Smooth muscle cell (in vitro differentiated cells): ENCODE data around the gene DRAM1. TPM values are rescaled to one million over a fixed set of nuclear protein-coding genes. Genes with fewer than 3 reads are reported as not detected.
A peak's percentile ranks its signal among the peaks of the same experiment; 100 is the strongest.
"Not testable (repeated sequence)": the region's sequence is repeated elsewhere in the genome, so short reads cannot be mapped to it uniquely, and the experiment has no call there.

ENCODE experiments used
- DNase-seq: peaks from one replicate; lab custom pipeline; 2025; ENCODE audit not compliant: unreplicated experiment; lab: John Stamatoyannopoulos, UW
- H2AFZ ChIP-seq: fragments of 200-600 bp; sonication (generic); 2 replicates; pipeline ENCODE4 v1.6.0; 2016; ENCODE audit warnings: antibody characterized with exemption, low read depth, mild to moderate bottlenecking
- H3F3A ChIP-seq: fragments of 200-600 bp; sonication (generic); 2 replicates; pipeline ENCODE4 v1.6.0; 2017; ENCODE audit warnings: antibody characterized with exemption, low read depth
- H3K27ac ChIP-seq: fragments of 200-600 bp; sonication (generic); 2 replicates; pipeline ENCODE4 v1.5.1; 2016; ENCODE audit warnings: low read depth, mild to moderate bottlenecking
- H3K27me3 ChIP-seq: fragments of 200-600 bp; sonication (generic); 2 replicates; pipeline ENCODE4 v1.6.1; 2016; ENCODE audit warnings: low read depth, mild to moderate bottlenecking
- H3K36me3 ChIP-seq: fragments of 200-600 bp; sonication (generic); 2 replicates; pipeline ENCODE4 v1.5.1; 2016; ENCODE audit warnings: low read depth
- H3K4me1 ChIP-seq: fragments of 200-600 bp; sonication (generic); 2 replicates; pipeline ENCODE4 v1.5.1; 2016; ENCODE audit warnings: low read depth
- H3K4me2 ChIP-seq: fragments of 200-600 bp; sonication (generic); 2 replicates; pipeline ENCODE4 v1.6.0; 2016; ENCODE audit warnings: mild to moderate bottlenecking
- H3K4me3 ChIP-seq: fragments of 200-600 bp; sonication (generic); 2 replicates; pipeline ENCODE4 v1.5.1; 2016; ENCODE audit warnings: mild to moderate bottlenecking
- H3K79me2 ChIP-seq: fragments of 200-600 bp; sonication (generic); 2 replicates; pipeline ENCODE4 v1.6.0; 2016; ENCODE audit warnings: low read depth, mild to moderate bottlenecking
- H3K9ac ChIP-seq: fragments of 200-600 bp; sonication (generic); 2 replicates; pipeline ENCODE4 v1.6.0; 2016; ENCODE audit warnings: low read depth
- H3K9me3 ChIP-seq: fragments of 200-600 bp; sonication (generic); replicated peaks from 2 replicates; pipeline ENCODE4 v1.5.1; 2016; ENCODE audit warnings: low read depth
- H4K20me1 ChIP-seq: fragments of 200-600 bp; sonication (generic); 2 replicates; pipeline ENCODE4 v1.6.0; 2016; ENCODE audit warnings: low read depth
- WGBS: methylation state at CpG from one replicate; pipeline ENCODE4 v1.1.7; 2016; ENCODE audit warnings: low lambda C conversion rate; 5-methylcytosine and 5-hydroxymethylcytosine counted together
- polyA plus RNA-seq: library from polyadenylated mRNA; unstranded; fragments of >200 nt; fragmentation: Nextera tagmentation; extraction: Ambion mirVana; gene quantifications from 2 replicates; pipeline ENCODE4 v1.2.1, GENCODE V29; 2016
- total RNA-seq: library from RNA; depleted of rRNA; stranded (reverse); fragments of >200 nt; gene quantifications from 2 replicates; pipeline ENCODE4 v1.2.3, GENCODE V29; 2014
- TF ChIP-seq, protein P1 (sequence below): fragments of 200-600 bp; sonication (generic); IDR thresholded peaks from 2 replicates; pipeline ENCODE4 v1.5.1; 2017; ENCODE audit warnings: borderline replicate concordance, mild to moderate bottlenecking, antibody characterized with exemption; ENCODE audit not compliant: insufficient read depth, poor library complexity, severe bottlenecking

DRAM1 gene
- total and polyA plus RNA-seq, 2 experiments from 2014 or later = 22.7 to 31.2 TPM

DNA sequence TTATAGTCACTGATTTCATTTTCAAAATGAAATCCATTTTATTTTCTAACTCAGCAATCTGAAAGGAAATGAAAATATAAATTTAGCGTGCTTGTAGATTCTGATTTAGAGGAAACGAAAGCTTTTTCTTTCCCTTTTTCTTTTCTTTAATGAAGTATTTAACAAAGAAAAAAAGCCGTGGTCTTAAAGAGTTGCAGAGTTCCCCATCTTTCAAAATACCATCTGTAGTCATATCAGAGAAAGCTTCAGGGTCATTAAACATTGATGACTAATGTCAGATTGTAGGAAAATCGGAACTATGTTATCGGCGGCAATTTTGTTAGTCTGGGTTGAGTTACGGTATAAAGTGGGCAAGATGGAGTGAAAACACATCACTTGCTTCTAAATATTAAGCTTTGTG is 32.3 kb downstream of the DRAM1 start:
- no peak for DNase-seq
- H3K36me3 ChIP-seq = no peaks in the 10 kb centered on the region

DNA sequence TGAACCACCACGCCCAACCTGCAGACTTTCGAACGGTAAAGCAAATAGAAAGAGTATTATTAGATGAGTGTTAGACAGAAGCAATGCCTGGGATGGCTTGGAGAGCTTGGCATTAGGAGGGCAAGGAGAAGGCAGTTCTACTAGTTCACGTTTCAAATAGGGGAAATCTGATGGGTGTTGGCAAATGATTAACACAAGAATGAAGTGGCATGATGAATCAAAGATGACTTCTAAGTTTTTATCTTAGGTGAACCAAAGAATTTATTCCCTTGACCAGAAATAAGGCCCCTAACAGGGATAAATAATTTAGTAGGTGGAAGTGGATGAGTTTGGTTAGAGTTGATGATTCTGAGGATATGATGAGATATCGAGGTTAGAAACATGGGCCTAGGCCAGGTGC is 38.5 kb downstream of the DRAM1 start:
- 77% methylated on average over 5 of the region's 5 CpGs for WGBS
- no peaks in the 10 kb centered on the region for H3K27me3 ChIP-seq
- no peak for DNase-seq
- no peak overlapping the region for H3K4me3 ChIP-seq
- no peaks in the 10 kb centered on the region for H3K9me3 ChIP-seq
- H3K9ac ChIP-seq = no peak overlapping the region
- H3K27ac ChIP-seq = no peak overlapping the region
- H3K36me3 ChIP-seq = no peaks in the 10 kb centered on the region
- no peaks in the 10 kb centered on the region for H3K79me2 ChIP-seq
- no peaks in the 10 kb centered on the region for H3F3A ChIP-seq
- no peaks in the 10 kb centered on the region for H3K4me1 ChIP-seq
- TF ChIP-seq, protein P1, sequence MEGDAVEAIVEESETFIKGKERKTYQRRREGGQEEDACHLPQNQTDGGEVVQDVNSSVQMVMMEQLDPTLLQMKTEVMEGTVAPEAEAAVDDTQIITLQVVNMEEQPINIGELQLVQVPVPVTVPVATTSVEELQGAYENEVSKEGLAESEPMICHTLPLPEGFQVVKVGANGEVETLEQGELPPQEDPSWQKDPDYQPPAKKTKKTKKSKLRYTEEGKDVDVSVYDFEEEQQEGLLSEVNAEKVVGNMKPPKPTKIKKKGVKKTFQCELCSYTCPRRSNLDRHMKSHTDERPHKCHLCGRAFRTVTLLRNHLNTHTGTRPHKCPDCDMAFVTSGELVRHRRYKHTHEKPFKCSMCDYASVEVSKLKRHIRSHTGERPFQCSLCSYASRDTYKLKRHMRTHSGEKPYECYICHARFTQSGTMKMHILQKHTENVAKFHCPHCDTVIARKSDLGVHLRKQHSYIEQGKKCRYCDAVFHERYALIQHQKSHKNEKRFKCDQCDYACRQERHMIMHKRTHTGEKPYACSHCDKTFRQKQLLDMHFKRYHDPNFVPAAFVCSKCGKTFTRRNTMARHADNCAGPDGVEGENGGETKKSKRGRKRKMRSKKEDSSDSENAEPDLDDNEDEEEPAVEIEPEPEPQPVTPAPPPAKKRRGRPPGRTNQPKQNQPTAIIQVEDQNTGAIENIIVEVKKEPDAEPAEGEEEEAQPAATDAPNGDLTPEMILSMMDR = no peak
- no peaks in the 10 kb centered on the region for H4K20me1 ChIP-seq
- no peak overlapping the region for H3K4me2 ChIP-seq
- H2AFZ ChIP-seq = no peak overlapping the region

More for the DNA sequence above, 32.3 kb downstream of the DRAM1 start:
- Histone ChIP-seq H3K4me2 (peak overlapping the region; percentile 25), H3K4me1 (no peaks in the 10 kb centered on the region), H3K9me3 (no peaks in the 10 kb centered on the region), H3K27ac (no peak overlapping the region), H2AFZ (no peak overlapping the region), H3K4me3 (no peak overlapping the region), H3K27me3 (no peaks in the 10 kb centered on the region), H4K20me1 (no peaks in the 10 kb centered on the region), H3K9ac (no peak overlapping the region), H3K79me2 (no peaks in the 10 kb centered on the region), H3F3A (no peaks in the 10 kb centered on the region)
- WGBS = 69% methylated on average over 7 of the region's 7 CpGs
- TF ChIP-seq, protein P1 = no peak

DNA sequence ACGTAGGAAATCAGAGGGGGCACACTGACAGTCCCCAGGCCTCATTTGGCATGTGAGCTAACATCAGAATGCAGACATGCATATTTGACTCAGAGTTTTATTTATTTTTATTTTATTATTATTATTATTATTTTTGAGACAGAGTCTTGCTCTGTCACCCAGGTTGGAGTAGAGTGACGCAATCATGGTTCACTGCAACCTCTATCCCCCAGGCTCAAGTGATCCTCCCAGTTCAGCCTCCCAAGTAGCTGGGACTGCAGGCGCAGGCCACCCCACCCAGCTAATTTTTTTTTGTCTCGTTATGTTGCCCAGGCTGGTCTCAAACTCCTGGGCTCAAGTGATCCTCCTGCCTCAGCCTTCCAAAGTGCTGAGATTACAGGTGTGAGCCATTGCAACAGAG is 41.4 kb downstream of the DRAM1 start:
- not testable (repeated sequence) for H3K27me3 ChIP-seq, H3K36me3 ChIP-seq, H3K4me2 ChIP-seq, H3K9ac ChIP-seq, H3K4me1 ChIP-seq, H3K79me2 ChIP-seq, H4K20me1 ChIP-seq, H3K4me3 ChIP-seq, H3F3A ChIP-seq, H3K9me3 ChIP-seq, H3K27ac ChIP-seq, H2AFZ ChIP-seq, DNase-seq
- 94% methylated on average over 4 of the region's 4 CpGs for WGBS

DNA sequence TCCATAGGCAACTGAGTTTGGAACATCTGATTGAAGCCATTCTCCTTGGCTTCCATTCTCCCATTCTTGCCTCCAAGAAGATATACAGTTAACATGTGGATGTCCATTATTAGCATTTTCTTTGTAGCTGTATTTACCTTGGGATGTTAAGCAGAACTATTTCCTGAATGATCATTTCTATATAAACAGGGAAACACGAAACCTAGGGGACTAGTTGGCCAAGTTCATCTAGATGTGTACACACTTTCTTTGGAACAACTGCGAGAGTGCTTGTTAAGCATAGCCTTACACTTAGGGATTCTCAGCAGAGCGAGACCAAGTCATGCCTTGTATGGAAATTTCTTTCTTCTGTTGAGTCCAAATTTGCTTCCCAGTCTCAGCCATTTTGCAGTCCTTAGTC is 42.1 kb downstream of the DRAM1 start:
- no peak overlapping the region for H3K4me3 ChIP-seq
- no peaks in the 10 kb centered on the region for H3K27me3 ChIP-seq
- H3K9me3 ChIP-seq = no peaks in the 10 kb centered on the region
- no peak for DNase-seq
- no peak overlapping the region for H3K27ac ChIP-seq
- H3K36me3 ChIP-seq = no peaks in the 10 kb centered on the region
- H3K9ac ChIP-seq = no peak overlapping the region
- TF ChIP-seq, protein P1 = no peak
- H2AFZ ChIP-seq = no peak overlapping the region
- no peaks in the 10 kb centered on the region for H4K20me1 ChIP-seq
- H3F3A ChIP-seq = peaks cover 6% of the 10 kb centered on the region
- WGBS = 91% methylated on average over 3 of the region's 3 CpGs
- H3K79me2 ChIP-seq = no peaks in the 10 kb centered on the region
- no peaks in the 10 kb centered on the region for H3K4me1 ChIP-seq
- H3K4me2 ChIP-seq = no peak overlapping the region
